Measurements from ENCODE around the gene ARHGAP27. TPM values are rescaled to one million over a fixed set of nuclear protein-coding genes. Genes with fewer than 3 reads are reported as not detected.

The ARHGAP27 gene
- total RNA-seq, 1 donor from 2014 or later, result 15.1 TPM

GRCh38 chr17:45397796-45398195, 34.9 kb downstream of the ARHGAP27 start:
- intact Hi-C loops (cut with micrococcal nuclease), result loop anchor here (10.0 kb wide), 1 partner anchor 437 kb away; no protein-coding TSS in a partner anchor
- no peak for DNase-seq
- H3K4me1 ChIP-seq, result peaks cover 29% of the 10 kb centered on the region
- H3K4me3 ChIP-seq, result no peak overlapping the region
- peaks cover 62% of the 10 kb centered on the region for H3K36me3 ChIP-seq
- no peaks in the 10 kb centered on the region for H3K27me3 ChIP-seq (ENCODE audit: low read depth)
- no peaks in the 10 kb centered on the region for H3K9me3 ChIP-seq (replicated peaks)
- TF ChIP-seq CTCF (IDR thresholded peaks at IDR 0.05; ENCODE audit: borderline replicate concordance), result no peak
- no peak overlapping the region for H3K27ac ChIP-seq (replicated peaks)

- intact Hi-C loops (cut with micrococcal nuclease), result loop anchor here (10.0 kb wide), 1 partner anchor 438 kb away; no protein-coding TSS in a partner anchor
- no peak overlapping the region for H3K27ac ChIP-seq (replicated peaks)
- no peak for DNase-seq
- no peaks in the 10 kb centered on the region for H3K9me3 ChIP-seq (replicated peaks)
- peaks cover 29% of the 10 kb centered on the region for H3K4me1 ChIP-seq
- peaks cover 51% of the 10 kb centered on the region for H3K36me3 ChIP-seq
- no peak for TF ChIP-seq CTCF (IDR thresholded peaks at IDR 0.05; ENCODE audit: borderline replicate concordance)
- H3K27me3 ChIP-seq (ENCODE audit: low read depth), result no peaks in the 10 kb centered on the region
- H3K4me3 ChIP-seq, result no peak overlapping the region
These were observed 36.0 kb downstream of the ARHGAP27 start for GRCh38 chr17:45396496-45397205.

- Histone ChIP-seq H3K27me3 (ENCODE audit: low read depth) (no peaks in the 10 kb centered on the region), H3K4me3 (peak overlapping the region; percentile 39), H3K27ac (replicated peaks) (no peak overlapping the region), H3K9me3 (replicated peaks) (no peaks in the 10 kb centered on the region), H3K36me3 (peaks cover 42% of the 10 kb centered on the region), H3K4me1 (peaks cover 29% of the 10 kb centered on the region)
- intact Hi-C loops (cut with micrococcal nuclease), result loop anchor here (10.0 kb wide), 1 partner anchor 439 kb away; no protein-coding TSS in a partner anchor
- TF ChIP-seq CTCF (IDR thresholded peaks at IDR 0.05; ENCODE audit: borderline replicate concordance), result no peak
- no peak for DNase-seq
These were observed 36.9 kb downstream of the ARHGAP27 start for GRCh38 chr17:45395569-45396415.

- Histone ChIP-seq H3K9me3 (replicated peaks) (no peaks in the 10 kb centered on the region), H3K4me3 (peak overlapping the region; percentile 39), H3K36me3 (peaks cover 36% of the 10 kb centered on the region), H3K27me3 (ENCODE audit: low read depth) (no peaks in the 10 kb centered on the region), H3K27ac (replicated peaks) (no peak overlapping the region), H3K4me1 (peaks cover 26% of the 10 kb centered on the region)
- intact Hi-C loops (cut with micrococcal nuclease), result loop anchor here (10.0 kb wide), 1 partner anchor 440 kb away; no protein-coding TSS in a partner anchor
- DNase-seq, result peak; percentile 54
- TF ChIP-seq CTCF (IDR thresholded peaks at IDR 0.05; ENCODE audit: borderline replicate concordance), result peak; percentile 79
These were observed 37.6 kb downstream of the ARHGAP27 start for GRCh38 chr17:45394913-45395568.

GRCh38 chr17:45394564-45394912, 38.1 kb downstream of the ARHGAP27 start:
- Histone ChIP-seq H3K9me3 (replicated peaks) (no peaks in the 10 kb centered on the region), H3K4me3 (no peak overlapping the region), H3K36me3 (peaks cover 36% of the 10 kb centered on the region), H3K27me3 (ENCODE audit: low read depth) (no peaks in the 10 kb centered on the region), H3K4me1 (peaks cover 21% of the 10 kb centered on the region), H3K27ac (replicated peaks) (no peak overlapping the region)
- TF ChIP-seq CTCF (IDR thresholded peaks at IDR 0.05; ENCODE audit: borderline replicate concordance), result no peak
- DNase-seq, result no peak
- intact Hi-C loops (cut with micrococcal nuclease), result loop anchor here (10.0 kb wide), 1 partner anchor 440 kb away; no protein-coding TSS in a partner anchor

All from left ventricle myocardium inferior (tissue), 1 donor.